Inferior parietal cortex (tissue), 1 donor: ENCODE measurements around the gene PRKAB2.
"Not testable (repeated sequence)": the region's sequence is repeated elsewhere in the genome, so short reads cannot be mapped to it uniquely, and the experiment has no call there.

Experiments
- DNase-seq: peaks from one replicate; pipeline ENCODE4 v3.0.0-alpha.2; 2016; ENCODE audit errors: extremely low spot score

Gene PRKAB2

GRCh38 chr1:147172168-147173016 is at the start of gene PRKAB2:
Gene PRKAB2 (minus strand): TSS chr1:147172470. CDS start chr1:147172144, 326 bp downstream.
- peak; percentile 93 for DNase-seq

GRCh38 chr1:147218606-147219005 is 46.3 kb upstream of the PRKAB2 start:
- no peak for DNase-seq

- DNase-seq = no peak
Measured at GRCh38 chr1:147217141-147217540, 44.9 kb upstream of the PRKAB2 start.

- DNase-seq = no peak
Measured at GRCh38 chr1:147216124-147216523, 43.9 kb upstream of the PRKAB2 start.

DNA sequence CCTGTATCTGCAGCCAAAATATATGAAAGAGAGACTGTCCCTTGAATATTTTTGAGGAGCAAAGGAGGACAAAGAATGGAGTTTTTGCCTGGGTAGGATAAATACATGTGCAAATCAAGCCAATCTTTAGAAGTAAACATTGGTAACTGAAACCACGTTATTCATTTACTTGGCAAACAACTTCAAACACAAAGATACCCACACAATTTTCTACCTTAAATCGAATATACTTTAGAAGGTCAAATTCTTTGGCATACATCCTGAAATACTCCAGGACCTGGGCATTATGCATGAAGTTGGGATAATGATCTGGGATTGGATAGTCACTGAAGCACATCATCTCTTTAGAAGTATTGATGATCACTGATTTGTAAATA is 43.3 kb upstream of the PRKAB2 start:
- DNase-seq = no peak

GRCh38 chr1:147214842-147215539 is 42.7 kb upstream of the PRKAB2 start:
- no peak for DNase-seq

DNA sequence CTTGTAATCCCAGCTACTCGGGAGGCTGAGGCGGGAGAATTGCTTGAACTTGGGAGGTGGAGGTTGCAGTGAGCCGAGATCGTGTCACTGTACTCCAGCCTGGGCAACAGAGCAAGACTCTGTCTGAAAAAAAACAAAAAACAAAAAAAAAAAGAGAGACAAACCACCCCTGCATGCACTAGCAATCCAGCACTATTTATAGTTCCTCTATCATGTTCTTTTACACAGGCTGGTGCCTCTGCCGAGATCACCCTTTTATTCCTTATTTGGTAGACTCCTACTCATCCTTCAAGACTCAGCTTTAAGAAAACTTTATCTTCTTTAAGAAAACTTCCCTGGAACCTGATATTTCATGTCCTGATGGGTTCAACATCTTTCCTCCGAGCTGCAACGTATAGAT is 42.1 kb upstream of the PRKAB2 start:
- no peak for DNase-seq

GRCh38 chr1:147213271-147213670 is 41.0 kb upstream of the PRKAB2 start:
- DNase-seq = no peak

- no peak for DNase-seq
Measured at GRCh38 chr1:147211577-147211976, 39.3 kb upstream of the PRKAB2 start.

- DNase-seq = no peak
Measured at GRCh38 chr1:147210987-147211386, 38.7 kb upstream of the PRKAB2 start.

DNA sequence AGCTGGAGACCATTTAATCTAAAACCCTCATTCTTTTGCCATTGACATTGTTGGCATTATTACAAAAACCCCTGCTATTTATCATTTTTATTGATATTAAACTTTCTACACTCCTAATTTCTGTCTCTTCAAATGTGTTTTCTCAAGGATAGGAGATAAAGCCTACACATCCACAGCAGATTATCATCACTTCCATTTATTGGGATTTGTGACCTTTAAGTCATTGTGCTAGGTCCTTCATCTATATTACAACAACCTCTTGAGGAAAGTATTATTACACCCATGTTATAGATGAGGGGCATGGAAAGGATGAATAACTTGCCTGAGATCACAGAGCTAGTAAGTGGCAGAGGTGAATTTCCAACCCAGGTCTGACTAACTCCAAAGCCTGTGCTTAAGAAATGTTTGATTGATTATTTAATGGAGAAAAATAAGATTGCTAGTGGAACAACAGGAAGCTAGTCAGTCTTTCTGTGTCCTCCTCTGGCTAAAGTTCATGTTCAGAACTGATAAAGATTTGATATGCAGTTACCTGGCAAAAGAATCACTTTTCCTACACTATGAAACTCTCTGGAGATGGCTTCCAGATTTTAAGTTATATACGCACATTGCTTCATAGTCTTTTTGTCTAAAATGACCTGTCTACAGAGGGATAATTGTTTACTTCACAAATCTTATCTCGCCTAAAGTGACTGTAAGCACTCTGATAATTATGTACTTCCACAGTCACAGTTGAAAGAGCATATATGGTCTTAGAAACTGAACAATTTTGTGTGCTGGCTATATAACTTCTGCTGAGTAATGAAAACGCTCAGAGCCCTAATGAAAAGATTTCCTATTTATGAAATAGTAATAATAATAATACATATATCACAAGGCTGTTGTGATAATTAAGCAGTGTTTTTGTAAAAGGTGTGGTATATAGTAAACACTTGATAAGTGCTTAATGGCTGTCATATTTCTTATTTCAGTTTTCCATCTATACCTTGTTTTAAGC is 37.9 kb upstream of the PRKAB2 start:
- DNase-seq = no peak

- no peak for DNase-seq
Measured at GRCh38 chr1:147208619-147209018, 36.3 kb upstream of the PRKAB2 start.

DNA sequence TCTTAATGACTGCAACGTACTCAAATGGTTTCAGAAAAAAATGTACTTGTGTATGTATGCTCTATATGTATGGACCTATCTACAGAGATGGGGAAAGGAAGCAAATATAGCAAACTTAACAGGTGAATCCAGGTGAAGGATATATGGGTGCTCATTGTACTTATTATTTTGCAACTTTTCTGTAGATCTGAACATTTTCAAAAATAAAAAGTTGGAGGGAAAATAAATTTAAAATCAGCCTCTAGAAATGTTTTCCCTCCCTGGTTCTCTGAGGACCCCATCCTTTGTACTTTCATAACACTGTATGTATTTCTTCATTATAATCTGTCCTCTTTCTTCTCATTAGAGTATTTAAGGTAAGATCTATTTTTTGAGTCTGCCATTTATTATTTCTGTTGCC is 34.9 kb upstream of the PRKAB2 start:
- DNase-seq = no peak

GRCh38 chr1:147204080-147204479 is 31.8 kb upstream of the PRKAB2 start:
- no peak for DNase-seq

- DNase-seq = no peak
Measured at GRCh38 chr1:147202576-147202975, 30.3 kb upstream of the PRKAB2 start.

- no peak for DNase-seq
Measured at GRCh38 chr1:147201786-147202185, 29.5 kb upstream of the PRKAB2 start.

DNA sequence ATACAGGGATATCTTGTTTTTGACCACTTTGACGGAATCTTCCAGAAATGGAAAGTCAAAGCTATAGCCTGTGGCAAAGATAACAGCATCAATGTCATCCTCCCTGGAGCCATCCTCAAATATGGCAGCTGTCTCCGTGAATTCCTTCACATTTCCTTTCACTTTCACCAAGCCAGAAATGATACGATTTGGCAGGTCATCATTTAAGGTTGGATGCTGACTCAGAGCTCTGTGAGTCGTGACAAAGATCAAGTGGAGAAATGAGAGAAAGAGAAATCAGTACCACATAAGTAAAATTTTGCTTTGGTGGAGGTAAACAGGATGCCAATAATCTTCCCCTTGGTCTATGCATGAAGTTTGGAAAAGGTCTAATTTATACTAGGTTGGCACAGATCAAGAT is 29.0 kb upstream of the PRKAB2 start:
- no peak for DNase-seq

DNA sequence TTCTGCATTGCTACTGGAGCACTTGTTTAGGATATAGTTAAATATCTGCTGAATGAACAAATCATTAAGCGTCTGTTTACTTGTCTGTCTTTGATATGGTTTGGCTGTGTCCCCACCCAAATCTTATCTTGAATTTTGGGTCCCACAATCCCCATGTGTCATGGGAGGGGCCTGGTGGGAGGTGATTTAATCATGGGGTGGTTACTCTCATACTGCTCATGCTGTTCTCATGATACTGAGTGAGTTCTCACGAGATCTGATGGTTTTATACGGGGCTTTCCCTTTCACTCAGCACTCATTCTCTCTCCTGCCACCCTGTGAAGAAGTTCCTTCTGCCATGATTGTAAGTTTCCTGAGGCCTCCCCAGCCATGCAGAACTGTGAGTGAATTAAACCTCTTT is 25.1 kb upstream of the PRKAB2 start:
- not testable (repeated sequence) for DNase-seq

DNA sequence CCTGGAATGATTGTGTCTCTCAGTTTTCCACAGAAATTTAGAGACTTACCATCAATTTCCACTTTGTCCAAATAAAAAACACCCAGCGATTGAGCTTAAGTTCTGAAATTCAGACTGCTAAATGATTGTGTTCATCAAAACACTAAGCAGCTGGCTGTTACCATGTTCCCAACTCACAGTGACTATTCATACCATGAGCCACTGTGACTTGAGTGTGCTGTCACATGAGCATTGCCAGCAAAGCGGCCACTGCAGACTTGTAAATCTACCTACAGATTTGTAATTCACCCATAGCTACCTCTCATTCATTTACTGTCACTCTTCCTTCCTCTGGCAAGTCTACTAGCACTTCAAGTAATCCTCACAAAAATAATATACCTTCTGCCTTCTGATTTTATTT is 17.2 kb upstream of the PRKAB2 start:
- DNase-seq = no peak

DNA sequence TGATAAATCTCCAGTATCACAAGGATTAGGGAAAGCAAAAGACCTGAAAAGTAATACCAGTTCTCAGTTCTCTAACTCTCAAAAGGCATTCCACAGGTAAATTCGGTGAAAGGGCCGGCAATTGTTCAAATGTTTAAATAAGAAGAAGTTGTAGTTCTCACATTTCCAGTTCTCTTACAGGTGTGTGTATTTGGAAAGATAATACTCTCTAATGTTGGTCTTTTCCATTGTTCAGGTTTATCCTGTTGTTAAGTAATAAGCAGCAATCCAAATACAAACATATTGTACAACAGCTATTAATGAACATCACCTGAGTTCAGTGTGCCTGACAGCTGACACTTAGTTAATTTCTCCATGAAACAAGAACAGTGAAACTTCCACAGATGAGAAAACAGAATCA is 13.2 kb upstream of the PRKAB2 start:
- no peak for DNase-seq

- DNase-seq = no peak
Measured at GRCh38 chr1:147177611-147178380, 5.5 kb upstream of the PRKAB2 start.
